Bronchial epithelial cell (primary cell): ENCODE measurements around the gene PM20D1. TPM values are rescaled to one million over a fixed set of nuclear protein-coding genes. Genes with fewer than 3 reads are reported as not detected.
"Not testable (repeated sequence)": the region's sequence is repeated elsewhere in the genome, so short reads cannot be mapped to it uniquely, and the experiment has no call there.

Experiments
- DNase-seq: peaks from one replicate; pipeline ENCODE4 v3.0.0-alpha.2; 2010; ENCODE audit warnings: low read depth
- FAIRE-seq: peaks from 2 replicates; lab custom pipeline; 2011; peaks lifted over from hg19 to GRCh38; lab: Jason Lieb, UNC
- H3K27me3 ChIP-seq: 2 replicates; pipeline ENCODE4 v1.5.1; 2011; ENCODE audit warnings: low read length; ENCODE audit not compliant: control insufficient read depth, insufficient read depth
- H3K36me3 ChIP-seq: 2 replicates; pipeline ENCODE4 v1.5.1; 2011; ENCODE audit warnings: low read length; ENCODE audit not compliant: control insufficient read depth, insufficient read depth
- H3K4me3 ChIP-seq: 2 replicates; pipeline ENCODE4 v1.5.1; 2011; ENCODE audit warnings: mild to moderate bottlenecking, low read depth, low read length, control low read depth
- total RNA-seq: library from RNA; depleted of rRNA; stranded (reverse); fragments of >200 nt; gene quantifications from 2 replicates; pipeline ENCODE4 v1.2.1, GENCODE V29; 2014
- TF ChIP-seq, protein P1 (sequence below): IDR thresholded peaks from 2 replicates; pipeline ENCODE4 v1.5.1; 2011; ENCODE audit warnings: mild to moderate bottlenecking, moderate library complexity, low read length, control low read depth, inconsistent platforms; ENCODE audit not compliant: insufficient read depth, severe bottlenecking

PM20D1 gene, protein sequence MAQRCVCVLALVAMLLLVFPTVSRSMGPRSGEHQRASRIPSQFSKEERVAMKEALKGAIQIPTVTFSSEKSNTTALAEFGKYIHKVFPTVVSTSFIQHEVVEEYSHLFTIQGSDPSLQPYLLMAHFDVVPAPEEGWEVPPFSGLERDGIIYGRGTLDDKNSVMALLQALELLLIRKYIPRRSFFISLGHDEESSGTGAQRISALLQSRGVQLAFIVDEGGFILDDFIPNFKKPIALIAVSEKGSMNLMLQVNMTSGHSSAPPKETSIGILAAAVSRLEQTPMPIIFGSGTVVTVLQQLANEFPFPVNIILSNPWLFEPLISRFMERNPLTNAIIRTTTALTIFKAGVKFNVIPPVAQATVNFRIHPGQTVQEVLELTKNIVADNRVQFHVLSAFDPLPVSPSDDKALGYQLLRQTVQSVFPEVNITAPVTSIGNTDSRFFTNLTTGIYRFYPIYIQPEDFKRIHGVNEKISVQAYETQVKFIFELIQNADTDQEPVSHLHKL
- total RNA-seq = not detected in 2 replicates

DNA sequence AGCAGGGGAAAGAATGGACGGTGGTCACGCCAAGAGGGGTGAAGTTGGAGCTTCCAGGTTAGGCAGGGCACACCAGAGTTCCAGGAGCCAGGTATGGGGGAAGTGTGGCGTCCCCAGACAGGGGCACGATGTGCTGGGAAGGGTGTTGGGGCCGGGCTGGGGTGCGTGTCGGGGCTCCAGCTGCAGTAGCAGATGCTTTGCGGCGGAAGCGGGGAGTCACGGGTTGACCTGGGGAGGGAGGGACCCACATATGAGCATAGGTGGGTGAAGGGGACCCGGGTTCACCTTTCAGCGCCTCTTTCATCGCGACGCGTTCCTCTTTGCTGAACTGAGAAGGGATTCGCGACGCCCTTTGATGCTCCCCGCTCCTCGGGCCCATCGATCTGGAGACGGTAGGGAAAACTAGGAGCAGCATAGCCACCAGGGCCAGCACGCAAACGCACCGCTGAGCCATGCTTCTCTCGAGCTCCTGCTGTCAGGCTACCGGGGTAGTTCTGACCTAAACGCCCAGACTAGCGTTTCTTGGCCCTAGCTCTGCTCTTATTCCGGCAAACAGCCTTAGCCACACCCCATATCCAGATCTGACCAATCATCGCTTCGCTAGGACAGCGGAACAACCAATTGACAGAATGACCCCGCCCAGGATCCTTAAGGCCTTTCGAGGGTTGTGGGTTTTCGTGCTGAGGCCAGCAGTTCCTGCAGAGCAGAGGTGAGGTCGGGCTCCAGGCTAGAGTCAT lies at the start of gene PM20D1:
Gene PM20D1, minus strand, starts transcription at position 514 of the 737 bp plus-strand sequence. Its CDS starts 60 bp downstream, at position 454.
- Histone ChIP-seq H3K4me3 (no peak within 1 kb of the TSS), H3K36me3 (no peaks in the 10 kb centered on the region), H3K27me3 (no peaks in the 10 kb centered on the region)
- TF ChIP-seq, protein P1, sequence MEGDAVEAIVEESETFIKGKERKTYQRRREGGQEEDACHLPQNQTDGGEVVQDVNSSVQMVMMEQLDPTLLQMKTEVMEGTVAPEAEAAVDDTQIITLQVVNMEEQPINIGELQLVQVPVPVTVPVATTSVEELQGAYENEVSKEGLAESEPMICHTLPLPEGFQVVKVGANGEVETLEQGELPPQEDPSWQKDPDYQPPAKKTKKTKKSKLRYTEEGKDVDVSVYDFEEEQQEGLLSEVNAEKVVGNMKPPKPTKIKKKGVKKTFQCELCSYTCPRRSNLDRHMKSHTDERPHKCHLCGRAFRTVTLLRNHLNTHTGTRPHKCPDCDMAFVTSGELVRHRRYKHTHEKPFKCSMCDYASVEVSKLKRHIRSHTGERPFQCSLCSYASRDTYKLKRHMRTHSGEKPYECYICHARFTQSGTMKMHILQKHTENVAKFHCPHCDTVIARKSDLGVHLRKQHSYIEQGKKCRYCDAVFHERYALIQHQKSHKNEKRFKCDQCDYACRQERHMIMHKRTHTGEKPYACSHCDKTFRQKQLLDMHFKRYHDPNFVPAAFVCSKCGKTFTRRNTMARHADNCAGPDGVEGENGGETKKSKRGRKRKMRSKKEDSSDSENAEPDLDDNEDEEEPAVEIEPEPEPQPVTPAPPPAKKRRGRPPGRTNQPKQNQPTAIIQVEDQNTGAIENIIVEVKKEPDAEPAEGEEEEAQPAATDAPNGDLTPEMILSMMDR = no peak
- FAIRE-seq (no peak), DNase-seq (peak; percentile 50)

DNA sequence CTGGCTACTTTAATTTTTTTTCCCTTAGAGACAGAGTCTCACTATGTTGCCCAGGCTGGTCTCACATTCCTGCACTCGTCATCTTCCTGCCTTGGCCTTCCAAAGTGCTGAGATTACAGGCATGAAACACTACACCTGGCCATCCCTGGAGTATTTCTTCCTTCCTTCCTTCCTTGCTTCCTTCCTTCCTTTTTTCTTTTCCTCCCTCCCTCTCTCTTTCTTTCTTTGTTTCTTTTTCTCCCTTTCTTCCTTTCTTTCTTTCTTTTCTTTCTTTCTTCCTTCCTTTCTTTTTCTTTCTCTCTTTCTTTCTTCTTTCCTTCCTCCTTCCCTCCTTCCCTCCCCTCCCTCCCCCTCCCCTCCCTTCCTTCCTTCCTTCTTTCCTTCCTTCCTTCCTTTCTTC lies 46.4 kb upstream of the PM20D1 start:
- H3K27me3 ChIP-seq = no peaks in the 10 kb centered on the region
- DNase-seq = no peak
- no peak overlapping the region for H3K4me3 ChIP-seq
- H3K36me3 ChIP-seq = no peaks in the 10 kb centered on the region
- TF ChIP-seq, protein P1 = no peak
- FAIRE-seq = no peak

DNA sequence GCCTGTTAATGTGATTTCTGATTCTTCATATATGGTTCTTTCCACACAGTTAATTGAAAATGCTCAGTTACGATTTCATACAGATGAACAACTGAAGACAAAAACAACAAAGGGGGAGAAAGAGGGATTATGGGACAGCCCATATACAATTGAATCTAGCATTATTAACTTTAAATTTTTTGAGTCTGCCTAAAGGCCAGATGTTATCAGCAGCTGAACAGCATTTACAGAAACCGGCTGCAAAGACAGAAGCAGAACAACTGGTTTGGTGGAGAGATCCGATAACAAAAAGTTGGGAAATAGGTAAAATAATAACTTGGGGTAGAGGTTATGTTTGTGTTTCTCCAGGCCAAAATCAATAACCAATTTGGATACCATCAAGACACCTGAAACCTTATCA lies 44.2 kb upstream of the PM20D1 start:
- not testable (repeated sequence) for DNase-seq, H3K27me3 ChIP-seq, FAIRE-seq, H3K36me3 ChIP-seq, H3K4me3 ChIP-seq

DNA sequence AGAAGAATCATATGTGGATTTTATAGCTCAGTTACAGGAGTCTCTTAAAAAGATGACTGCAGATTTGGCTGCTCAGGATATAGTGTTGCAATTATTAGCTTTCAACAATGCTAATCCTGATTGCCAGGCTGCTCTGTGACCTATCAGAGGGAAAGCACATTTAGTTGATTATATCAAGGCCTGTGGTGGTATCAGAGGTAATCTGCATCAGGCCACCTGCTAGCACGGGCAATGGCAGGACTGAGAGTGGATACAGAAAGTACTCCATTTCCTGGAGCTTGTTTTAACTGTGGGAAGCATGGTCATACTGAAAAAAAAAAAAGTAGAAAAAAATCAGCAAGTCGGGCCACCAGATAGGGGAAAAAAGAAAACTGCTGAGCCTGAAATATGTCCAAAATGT lies 42.2 kb upstream of the PM20D1 start:
- H3K36me3 ChIP-seq, DNase-seq, FAIRE-seq, H3K27me3 ChIP-seq, H3K4me3 ChIP-seq: not testable (repeated sequence)

DNA sequence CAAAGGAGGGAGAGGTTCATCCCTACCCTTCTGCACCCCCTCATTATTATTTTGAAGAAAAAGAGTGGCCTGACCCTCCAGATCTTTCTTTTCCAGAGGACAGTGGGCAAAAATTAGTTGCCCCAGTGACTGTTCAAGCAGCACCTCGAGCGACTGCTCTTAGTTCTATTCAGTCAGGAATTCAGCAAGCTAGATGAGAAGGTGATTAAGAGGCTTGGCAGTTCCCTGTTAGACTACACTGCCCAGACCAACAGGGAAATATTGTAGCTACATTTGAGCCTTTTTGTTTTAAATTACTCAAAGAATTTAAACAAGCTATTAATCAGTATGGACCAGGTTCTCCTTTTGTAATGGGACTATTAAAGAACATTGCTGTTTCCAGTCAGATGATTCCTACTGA lies 41.5 kb upstream of the PM20D1 start:
- peak; percentile 13 for DNase-seq
- H3K4me3 ChIP-seq, FAIRE-seq, H3K36me3 ChIP-seq, H3K27me3 ChIP-seq: not testable (repeated sequence)

DNA sequence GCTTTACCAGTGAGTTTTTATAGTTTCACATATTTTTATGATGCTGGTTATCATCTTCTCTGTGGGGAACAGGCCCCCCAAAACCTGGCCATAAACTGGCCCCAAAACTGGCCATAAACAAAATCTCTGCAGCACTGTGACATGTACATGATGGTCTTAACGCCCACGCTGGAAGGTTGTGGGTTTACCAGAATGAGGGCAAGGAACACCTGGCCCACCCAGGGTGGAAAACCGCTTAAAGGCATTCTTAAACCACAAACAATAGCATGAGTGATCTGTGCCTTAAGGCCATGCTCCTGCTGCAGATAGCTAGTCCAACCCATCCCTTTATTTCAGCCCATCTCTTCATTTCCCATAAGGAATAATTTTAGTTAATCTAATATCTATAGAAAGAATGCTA lies 40.7 kb upstream of the PM20D1 start:
- not testable (repeated sequence) for H3K36me3 ChIP-seq, DNase-seq, H3K4me3 ChIP-seq, H3K27me3 ChIP-seq, FAIRE-seq

DNA sequence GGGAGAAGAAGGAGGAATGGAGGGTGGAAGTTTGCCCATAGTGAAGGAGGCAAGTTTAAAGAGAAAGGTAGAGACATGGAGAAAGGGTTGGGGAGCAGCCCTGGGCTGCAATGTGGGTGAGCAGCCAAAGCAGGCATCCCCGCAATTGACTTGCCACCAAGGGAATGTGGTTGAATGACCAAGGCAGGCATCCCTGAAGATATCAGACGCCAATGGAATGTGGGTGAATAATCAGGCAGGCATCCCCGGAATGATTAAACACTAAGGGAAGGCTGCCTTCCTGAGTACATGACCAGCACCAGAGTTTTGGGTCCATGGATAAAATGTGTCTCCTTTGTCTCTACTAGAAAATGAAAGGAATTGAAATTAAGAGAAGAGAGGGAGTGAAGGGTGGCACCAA lies 39.8 kb upstream of the PM20D1 start:
- FAIRE-seq, H3K27me3 ChIP-seq, H3K36me3 ChIP-seq, H3K4me3 ChIP-seq: not testable (repeated sequence)
- DNase-seq = peak; percentile 68

DNA sequence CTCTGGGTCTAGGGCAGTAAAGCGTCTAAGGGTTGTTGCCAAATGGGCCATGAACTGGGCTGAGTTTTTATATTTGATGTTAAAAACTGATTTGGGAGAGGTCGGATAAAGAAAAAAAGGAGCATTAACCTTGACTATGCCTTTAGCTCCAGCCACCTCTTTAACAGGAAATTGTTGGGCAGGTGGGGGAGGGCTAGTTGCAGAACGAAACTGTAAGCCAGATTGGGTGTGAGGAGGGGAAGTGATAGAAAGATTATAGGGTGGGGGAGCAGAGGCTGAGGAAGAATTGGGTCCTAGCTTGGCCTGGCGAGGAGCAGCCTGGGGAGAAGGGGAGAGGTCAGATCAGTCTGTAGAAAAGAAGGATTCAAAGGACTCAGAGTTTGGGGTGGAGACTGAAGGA lies 39.1 kb upstream of the PM20D1 start:
- FAIRE-seq, H3K36me3 ChIP-seq, H3K4me3 ChIP-seq, DNase-seq, H3K27me3 ChIP-seq: not testable (repeated sequence)
